ENCODE data around the gene SELENOS.

Gene SELENOS

DNA sequence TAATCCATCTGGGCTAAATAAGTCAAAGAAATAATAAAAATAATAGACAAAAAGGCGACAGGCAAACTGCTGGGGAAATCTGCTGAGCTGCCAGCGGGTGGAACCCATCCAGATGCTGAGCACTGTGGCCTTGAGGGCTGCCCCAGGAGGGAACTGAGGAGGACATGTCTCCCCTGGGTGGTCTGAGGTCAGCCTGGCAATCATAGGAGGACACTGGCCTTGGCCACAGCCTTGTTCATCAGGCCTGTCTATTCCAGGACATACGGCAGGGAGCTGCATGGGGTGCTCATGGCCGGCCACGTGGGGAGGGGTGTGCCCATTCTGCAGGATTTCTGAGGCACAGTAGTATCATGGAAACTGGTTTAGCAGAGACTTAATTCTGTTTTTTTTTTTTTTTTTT, 39.2 kb upstream of the SELENOS start:
- Histone ChIP-seq H3K4me2 (ENCODE audit: low read length) (no peak overlapping the region), H3K79me2 (no peaks in the 10 kb centered on the region), H2AFZ (no peak overlapping the region), H3K9ac (no peak overlapping the region), H3K27ac (no peak overlapping the region), H3K4me1 (no peaks in the 10 kb centered on the region), H3K9me3 (ENCODE audit: control insufficient read depth, low read length) (no peaks in the 10 kb centered on the region), H3K4me3 (ENCODE audit: low read depth, low read length) (no peak overlapping the region), H3K36me3 (ENCODE audit: control insufficient read depth, insufficient read depth, low read length) (no peaks in the 10 kb centered on the region), H3K27me3 (ENCODE audit: control insufficient read depth, insufficient read depth, low read length) (no peaks in the 10 kb centered on the region)
- TF ChIP-seq, protein P1, sequence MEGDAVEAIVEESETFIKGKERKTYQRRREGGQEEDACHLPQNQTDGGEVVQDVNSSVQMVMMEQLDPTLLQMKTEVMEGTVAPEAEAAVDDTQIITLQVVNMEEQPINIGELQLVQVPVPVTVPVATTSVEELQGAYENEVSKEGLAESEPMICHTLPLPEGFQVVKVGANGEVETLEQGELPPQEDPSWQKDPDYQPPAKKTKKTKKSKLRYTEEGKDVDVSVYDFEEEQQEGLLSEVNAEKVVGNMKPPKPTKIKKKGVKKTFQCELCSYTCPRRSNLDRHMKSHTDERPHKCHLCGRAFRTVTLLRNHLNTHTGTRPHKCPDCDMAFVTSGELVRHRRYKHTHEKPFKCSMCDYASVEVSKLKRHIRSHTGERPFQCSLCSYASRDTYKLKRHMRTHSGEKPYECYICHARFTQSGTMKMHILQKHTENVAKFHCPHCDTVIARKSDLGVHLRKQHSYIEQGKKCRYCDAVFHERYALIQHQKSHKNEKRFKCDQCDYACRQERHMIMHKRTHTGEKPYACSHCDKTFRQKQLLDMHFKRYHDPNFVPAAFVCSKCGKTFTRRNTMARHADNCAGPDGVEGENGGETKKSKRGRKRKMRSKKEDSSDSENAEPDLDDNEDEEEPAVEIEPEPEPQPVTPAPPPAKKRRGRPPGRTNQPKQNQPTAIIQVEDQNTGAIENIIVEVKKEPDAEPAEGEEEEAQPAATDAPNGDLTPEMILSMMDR (IDR thresholded peaks at IDR 0.05), result no peak

DNA sequence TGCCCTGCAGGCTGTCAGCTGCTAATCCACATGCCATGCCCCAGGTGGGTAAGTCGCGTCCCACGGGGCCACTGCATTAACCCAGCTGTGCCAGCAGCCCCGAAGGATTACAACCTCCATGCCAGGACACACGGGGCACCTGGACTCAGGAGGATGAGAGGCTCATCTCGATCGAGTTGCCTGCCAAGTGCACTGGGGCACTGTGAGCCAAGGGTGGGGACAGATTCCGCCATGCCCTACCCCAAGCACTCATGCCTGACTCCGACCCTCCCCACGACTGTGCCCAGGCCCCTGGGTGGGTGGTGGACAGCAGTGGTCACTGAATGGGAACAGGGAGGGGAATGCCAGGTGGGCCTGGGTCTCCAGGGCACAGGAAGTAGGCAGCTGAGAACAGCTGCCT, 38.5 kb upstream of the SELENOS start:
- Histone ChIP-seq H3K27me3 (ENCODE audit: control insufficient read depth, insufficient read depth, low read length) (no peaks in the 10 kb centered on the region), H3K9ac (no peak overlapping the region), H3K4me1 (no peaks in the 10 kb centered on the region), H3K27ac (no peak overlapping the region), H3K79me2 (no peaks in the 10 kb centered on the region), H3K36me3 (ENCODE audit: control insufficient read depth, insufficient read depth, low read length) (no peaks in the 10 kb centered on the region), H3K4me3 (ENCODE audit: low read depth, low read length) (no peak overlapping the region), H3K4me2 (ENCODE audit: low read length) (no peak overlapping the region), H2AFZ (no peak overlapping the region), H3K9me3 (ENCODE audit: control insufficient read depth, low read length) (no peaks in the 10 kb centered on the region)
- TF ChIP-seq, protein P1 (IDR thresholded peaks at IDR 0.05), result no peak

DNA sequence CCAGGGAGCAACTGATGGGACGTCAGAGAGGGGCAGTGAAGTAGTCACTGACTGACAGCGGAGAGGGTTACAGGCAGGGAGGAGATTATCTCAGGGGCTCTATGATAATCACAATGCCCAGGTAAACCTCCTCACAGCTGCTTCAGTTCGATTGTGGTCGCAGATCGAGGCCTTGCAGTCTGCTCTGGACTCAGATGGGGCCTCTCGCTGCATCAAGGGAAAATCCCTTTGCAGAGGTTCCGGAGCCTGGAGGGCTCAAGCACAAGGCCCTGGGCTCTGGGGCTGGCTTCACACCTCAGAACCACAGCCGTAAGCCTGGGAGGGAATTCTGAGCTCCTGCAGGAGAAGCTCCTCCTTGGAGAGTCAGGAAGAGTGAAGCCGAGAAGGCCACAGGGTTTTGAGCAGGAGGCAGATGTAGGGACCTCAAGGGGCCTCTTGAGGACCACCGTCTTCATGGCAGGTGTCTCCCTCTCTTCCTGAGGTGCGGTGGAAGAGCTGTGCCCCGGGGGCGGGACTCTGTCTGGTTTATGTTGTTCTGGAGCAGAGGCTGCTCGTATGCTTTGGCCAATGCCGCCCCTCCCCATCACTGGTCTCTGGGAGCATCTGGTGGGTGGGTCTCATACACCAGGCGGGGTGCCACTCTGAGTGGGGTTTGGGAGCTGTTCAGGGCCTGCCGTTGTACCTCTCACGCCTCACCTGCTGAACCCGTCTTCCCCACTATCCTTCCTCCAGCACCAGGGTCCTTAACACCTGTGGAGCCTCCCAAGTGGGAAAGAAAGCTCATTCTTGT, 37.2 kb upstream of the SELENOS start:
- H3K9me3 ChIP-seq (ENCODE audit: control insufficient read depth, low read length), result no peaks in the 10 kb centered on the region
- no peaks in the 10 kb centered on the region for H3K4me1 ChIP-seq
- no peaks in the 10 kb centered on the region for H3K36me3 ChIP-seq (ENCODE audit: control insufficient read depth, insufficient read depth, low read length)
- no peaks in the 10 kb centered on the region for H3K79me2 ChIP-seq
- no peak overlapping the region for H3K9ac ChIP-seq
- H3K4me2 ChIP-seq (ENCODE audit: low read length), result no peak overlapping the region
- H3K4me3 ChIP-seq (ENCODE audit: low read depth, low read length), result no peak overlapping the region
- TF ChIP-seq, protein P1 (IDR thresholded peaks at IDR 0.05), result no peak
- H3K27ac ChIP-seq, result no peak overlapping the region
- no peaks in the 10 kb centered on the region for H3K27me3 ChIP-seq (ENCODE audit: control insufficient read depth, insufficient read depth, low read length)
- H2AFZ ChIP-seq, result no peak overlapping the region

DNA sequence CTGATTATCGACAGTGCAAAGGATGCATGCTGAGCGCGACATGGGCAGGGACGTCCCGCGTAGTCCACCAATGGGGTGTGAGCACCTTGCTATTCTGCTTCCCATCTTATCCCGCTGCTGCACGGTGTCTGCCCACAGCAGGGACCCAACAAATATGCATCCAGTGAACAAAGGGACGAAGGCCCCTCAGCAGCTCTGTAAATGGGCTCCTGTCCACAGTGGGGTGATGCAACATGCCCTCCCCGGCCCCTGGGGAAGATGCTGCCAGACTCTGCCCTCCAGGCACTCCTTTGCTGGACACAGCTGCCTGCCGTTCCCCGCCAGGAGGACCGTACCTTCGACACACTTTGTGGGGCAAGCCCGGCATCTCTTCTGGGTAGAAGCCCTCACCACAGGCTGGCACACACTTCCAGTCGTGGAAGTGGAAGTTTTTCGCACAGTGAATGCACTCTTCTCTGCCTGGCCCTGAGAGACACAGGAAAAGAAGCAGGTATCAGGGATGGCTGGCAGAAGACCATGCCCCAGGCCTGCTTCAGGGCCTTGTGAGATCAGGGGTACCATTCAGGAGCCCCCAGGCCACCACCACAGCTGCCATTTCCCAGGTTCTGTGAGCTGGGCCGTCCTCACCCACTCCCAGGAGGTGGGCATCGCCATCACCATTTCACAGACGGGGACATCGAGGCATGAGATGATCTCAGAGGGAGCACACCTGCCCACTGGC, 35.9 kb upstream of the SELENOS start:
- Histone ChIP-seq H3K4me2 (ENCODE audit: low read length) (no peak overlapping the region), H3K4me1 (no peaks in the 10 kb centered on the region), H3K9me3 (ENCODE audit: control insufficient read depth, low read length) (no peaks in the 10 kb centered on the region), H3K4me3 (ENCODE audit: low read depth, low read length) (no peak overlapping the region), H3K9ac (no peak overlapping the region), H3K36me3 (ENCODE audit: control insufficient read depth, insufficient read depth, low read length) (no peaks in the 10 kb centered on the region), H3K27me3 (ENCODE audit: control insufficient read depth, insufficient read depth, low read length) (no peaks in the 10 kb centered on the region), H3K27ac (no peak overlapping the region), H2AFZ (no peak overlapping the region), H3K79me2 (no peaks in the 10 kb centered on the region)
- TF ChIP-seq, protein P1 (IDR thresholded peaks at IDR 0.05), result no peak
